Vagina (tissue), 2 donors: ENCODE data around the gene TTC7B.

Experiments
- CTCF ChIP-seq, 3 experiments: fragments of 450-650 bp in 2 of 3; fragments of 200-600 bp in 1 of 3; sonication (generic) in 1 of 3; IDR thresholded peaks; one replicate each; pipeline ENCODE4 v1.5.1; 2017 to 2019; ENCODE audit warnings: antibody characterized with exemption in 3 of 3, mild to moderate bottlenecking in 2 of 3, moderate library complexity in 2 of 3
- POLR2A ChIP-seq, 2 donors: fragments of 450-650 bp; IDR thresholded peaks; one replicate each; pipeline ENCODE4 v1.6.1; 2017; ENCODE audit warnings: antibody characterized with exemption in 2 of 2, mild to moderate bottlenecking in 2 of 2, moderate library complexity in 2 of 2

GRCh38 chr14:90743425-90743824, 72.8 kb downstream of the TTC7B start:
- TF ChIP-seq POLR2A (IDR thresholded peaks at IDR 0.05) (no peak), CTCF (IDR thresholded peaks at IDR 0.05) (no peak)
